ENCODE results near the gene SMTN.

Gene SMTN

DNA sequence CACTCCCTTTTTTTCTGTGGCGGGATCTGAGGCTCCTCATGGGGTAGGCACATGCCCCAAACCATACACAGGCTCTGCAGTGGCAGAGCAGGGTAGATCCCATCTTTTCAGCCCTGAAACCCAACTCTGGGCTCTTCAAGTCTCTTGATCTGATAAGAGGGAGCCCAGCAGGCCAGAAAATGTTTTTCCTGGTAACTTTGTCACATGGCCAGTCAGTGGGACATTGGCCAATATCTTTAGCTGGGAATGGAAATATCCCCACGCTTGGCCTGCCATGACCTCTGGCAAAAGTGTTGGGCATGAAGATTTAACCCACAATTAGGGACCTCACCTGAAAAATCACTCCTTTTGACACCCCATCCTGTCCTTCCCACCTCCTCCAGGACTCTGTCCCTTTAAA is 49.8 kb downstream of the SMTN start:
- no peak for DNase-seq

DNA sequence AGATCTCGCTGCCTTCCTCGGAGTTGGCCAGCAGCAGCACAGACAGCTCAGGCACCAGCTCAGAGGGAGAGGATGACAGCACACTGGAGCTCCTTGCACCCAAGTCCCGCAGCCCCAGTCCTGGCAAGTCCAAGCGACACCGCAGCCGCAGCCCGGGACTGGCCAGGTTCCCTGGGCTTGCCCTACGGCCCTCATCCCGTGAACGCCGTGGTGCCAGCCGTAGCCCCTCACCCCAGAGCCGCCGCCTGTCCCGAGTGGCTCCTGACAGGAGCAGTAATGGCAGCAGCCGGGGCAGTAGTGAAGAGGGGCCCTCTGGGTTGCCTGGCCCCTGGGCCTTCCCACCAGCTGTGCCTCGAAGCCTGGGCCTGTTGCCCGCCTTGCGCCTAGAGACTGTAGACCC is 52.8 kb downstream of the SMTN start:
- DNase-seq = no peak

DNA sequence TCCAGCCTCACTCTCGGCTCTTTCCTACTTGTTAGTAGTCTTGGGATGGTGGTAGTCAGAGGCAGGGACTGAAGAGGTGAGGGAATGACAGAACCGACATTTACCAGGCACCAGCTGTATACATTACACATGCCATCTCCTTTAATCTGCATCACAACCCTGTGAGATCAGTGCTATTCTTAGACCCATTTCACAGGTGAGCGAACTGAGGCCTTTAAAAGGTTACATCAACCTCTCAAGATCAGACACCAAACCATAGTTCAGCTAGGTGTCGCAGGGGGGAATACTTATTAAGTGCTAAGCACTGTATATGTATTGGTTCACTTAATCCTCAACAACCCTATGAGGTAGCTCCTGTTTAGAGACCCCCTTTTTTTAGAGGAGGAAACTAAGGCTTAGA is 53.6 kb downstream of the SMTN start:
- DNase-seq = no peak

DNA sequence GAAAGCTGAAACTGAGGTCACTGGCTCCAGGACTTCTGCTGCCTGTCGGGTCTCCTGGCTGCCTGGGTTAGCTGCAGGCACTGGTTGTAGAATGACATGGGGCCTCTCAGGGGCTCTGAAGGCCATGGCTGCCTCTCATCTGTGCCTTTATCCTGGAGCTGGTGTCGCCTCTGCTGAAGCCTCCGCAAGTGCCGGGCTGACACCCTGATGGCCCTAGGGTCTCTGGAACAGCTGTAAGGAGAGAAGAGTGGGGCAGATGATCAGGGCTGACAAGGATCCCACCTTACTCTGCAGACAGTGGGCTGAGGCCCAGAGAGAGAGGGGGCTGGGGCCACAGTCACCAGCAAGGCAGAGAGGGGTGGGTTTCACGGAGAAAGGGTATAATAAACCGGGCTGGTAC is 54.6 kb downstream of the SMTN start:
- no peak for DNase-seq

DNA sequence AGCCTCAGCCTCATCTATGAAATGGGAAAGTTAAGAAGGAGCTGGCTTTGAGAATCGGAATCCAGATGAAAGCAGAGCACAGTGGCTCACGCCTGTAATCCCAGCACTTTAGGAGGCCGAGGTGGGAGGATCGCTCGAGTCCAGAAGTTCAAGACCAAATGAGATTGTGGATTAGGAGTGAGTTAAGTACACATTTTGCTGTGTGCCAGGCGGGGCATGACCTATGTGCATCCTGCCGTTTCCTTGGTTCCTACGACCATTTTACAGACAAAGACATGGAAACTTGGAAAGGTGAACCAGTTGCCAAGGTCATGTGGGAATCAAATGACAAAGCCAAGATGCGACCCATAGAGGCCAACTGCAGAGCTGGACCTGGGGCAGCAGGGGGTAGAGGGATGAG is 55.0 kb downstream of the SMTN start:
- DNase-seq = no peak

DNA sequence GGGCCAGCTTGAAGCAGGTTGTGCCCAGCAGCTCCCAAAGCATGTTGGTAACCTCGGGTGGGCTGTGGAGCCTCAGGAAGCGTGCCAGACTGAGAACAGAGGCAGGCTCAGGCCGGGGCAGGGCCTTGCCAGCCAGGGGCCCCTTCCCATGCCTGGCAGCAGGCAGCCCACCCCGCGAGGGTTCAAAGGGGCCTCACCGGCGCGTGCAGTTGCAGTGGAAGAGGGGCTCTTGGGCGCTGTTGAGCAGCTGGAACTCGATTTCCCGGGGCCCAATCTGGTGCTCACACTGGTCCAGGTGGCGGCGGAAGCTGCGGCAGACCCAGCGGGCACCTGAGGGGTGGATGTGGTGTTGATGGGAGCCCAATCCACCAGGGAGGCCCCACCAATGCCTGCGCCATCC is 55.6 kb downstream of the SMTN start:
- no peak for DNase-seq

DNA sequence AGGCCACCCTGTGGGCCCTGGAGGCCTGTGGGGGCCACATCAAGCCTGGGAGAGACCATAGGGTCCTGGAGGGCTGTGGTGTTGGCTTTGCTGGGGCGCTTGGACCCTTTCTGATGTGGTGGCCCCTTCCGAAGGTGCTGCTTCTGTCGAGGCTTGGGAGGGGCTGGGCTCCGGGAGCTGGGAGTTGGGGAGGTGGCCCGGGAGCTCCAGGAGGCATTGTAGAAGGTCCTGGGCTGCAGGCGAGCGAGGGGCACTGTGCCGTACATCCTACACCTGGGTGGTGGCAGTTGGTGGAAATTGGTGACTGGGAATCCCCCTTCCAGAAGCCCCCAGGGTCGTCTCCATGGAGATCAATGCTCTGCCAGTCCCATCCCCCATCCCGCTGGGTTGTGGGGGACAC is 56.6 kb downstream of the SMTN start:
- no peak for DNase-seq

DNA sequence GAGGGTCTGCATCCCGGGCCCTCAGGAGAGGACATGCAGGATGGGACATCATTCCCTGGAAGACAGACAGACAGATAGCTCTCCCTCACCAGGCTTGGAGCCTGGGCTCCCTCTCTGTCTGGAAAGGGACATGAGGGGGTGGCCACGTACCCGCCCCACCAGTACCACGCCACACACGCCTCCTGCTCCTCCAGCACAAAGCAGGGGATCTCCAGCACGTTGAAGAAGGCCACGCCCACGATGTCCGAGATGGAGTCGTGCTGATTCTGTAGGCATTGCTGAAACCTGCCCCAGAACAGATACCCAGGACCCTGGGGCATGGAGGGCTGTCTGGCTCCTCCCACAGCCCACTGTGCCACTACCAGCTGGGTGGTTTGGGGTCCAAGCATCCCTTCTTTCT is 57.0 kb downstream of the SMTN start:
- no peak for DNase-seq

DNA sequence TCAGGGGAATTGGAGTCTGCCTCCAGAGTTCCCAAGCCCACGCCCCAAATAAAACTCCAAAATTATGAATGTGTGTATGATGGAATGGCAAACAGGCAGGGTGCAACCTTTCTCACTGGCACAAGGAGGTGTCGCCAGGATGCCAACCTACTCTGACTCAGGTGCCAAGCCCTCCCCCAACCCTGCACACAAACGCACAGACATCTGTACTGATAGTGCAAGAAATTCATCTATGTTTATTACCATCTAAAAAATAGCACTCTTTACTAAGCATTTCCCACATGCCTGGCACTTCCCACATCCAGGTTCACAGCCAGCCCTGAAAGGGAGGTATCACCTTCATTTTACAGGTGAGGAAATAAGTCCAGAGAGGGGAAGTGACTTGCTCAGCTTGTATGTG is 57.9 kb downstream of the SMTN start:
- DNase-seq = no peak

DNA sequence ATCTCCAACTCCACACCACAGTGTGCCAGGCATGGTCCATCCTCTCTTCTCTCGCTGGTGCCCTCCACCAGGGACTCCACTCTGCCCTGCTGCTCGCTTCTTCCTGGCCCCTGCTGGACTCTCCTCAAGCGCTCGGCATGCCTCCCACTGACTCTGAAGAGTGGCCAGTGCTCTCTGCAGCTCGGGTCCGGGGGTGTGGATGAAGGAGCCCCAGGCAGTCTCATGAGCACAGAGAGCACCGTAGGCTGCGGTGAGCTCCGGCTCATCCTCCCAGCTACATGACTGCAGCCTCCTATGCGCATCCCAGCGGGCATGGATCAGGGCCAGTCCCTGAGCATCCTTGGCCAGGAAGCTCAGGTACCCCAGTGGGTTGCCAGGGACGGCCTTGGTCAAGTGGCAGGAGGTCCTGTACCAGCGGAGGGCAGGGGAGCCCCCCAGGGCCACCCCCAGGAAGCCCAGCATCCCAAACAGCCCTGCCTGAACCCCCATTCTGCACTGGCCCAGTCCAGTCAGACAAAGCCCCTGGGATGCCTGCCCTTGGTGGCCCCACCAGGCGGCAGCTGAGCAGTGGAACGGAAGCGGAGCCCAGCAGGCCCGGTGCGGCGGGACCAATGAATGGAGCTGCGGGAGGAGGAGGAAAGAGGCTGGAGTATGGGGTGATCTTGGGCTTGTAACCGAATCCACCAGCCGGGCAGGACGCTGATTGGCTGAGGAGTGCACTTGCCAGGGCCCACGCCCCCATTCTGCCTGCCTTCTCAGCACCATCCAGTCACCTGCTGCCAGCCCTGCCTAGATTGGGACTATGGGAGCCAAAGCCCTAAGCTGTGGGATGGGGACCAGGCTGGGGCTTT is 59.0 kb downstream of the SMTN start, which contains the start of gene PLA2G3:
PLA2G3 (minus strand) TSS at position 643 of the 851 bp plus-strand sequence; CDS start at position 489, 154 bp downstream.
- DNase-seq = no peak

DNA sequence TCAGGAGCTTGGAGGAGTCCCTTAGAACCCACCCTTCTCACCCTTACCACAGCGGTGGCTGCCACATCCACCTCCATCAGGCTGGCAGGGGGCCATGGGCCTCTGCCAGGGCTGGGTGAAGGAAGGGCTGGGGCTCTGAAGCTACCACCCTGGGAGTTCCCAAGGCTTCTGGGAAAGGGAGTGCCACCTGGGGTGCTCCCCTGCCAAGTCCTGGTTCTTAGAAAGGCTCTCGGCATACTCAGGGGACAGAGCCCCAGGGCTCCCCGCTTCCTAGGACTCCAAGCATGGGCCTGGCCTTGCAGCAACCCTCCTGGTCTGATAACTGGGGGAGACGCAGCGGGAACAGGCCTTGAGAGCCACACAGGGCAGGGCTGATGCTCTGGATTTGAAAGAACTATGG is 59.6 kb downstream of the SMTN start:
- no peak for DNase-seq

DNA sequence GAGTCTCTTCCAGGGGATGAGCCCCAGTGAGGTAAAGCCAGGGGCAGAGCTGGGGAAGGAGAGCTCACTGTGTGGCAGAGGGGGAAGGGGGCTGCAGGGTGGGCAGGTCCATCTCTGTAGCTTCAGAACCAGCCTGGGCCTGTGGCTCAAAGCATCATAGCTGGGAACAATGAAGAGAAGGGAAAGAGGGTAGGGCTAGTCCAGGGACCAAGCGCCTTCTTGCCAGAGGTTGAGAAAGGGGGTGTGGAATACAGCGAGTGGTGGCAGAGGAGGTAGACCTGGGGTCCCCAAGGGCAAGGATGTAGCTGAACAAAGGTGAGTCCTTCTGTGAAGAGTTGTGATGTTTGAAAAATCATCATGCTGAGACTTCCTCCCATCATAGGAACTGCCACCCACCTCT is 60.4 kb downstream of the SMTN start:
- no peak for DNase-seq

DNA sequence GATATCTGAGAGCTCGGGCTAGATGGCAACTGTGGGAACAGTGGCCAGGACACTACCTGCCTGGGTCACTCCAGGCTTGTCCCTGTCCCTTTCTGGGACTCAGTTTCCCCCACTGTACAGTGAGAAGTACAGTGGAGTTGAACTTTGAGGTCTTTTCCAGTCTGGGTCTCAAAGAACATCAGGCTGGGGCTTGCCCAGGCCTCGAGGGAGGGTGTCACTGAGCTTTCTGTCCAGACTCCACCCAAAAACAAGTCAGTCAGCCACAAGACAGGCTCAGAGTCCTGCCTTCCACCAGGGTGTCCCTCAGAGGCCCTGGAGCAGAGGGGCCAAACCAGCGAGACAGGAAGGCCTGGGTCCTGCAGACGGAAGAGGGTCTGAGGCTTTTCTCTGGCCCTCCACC is 61.2 kb downstream of the SMTN start:
- no peak for DNase-seq

DNA sequence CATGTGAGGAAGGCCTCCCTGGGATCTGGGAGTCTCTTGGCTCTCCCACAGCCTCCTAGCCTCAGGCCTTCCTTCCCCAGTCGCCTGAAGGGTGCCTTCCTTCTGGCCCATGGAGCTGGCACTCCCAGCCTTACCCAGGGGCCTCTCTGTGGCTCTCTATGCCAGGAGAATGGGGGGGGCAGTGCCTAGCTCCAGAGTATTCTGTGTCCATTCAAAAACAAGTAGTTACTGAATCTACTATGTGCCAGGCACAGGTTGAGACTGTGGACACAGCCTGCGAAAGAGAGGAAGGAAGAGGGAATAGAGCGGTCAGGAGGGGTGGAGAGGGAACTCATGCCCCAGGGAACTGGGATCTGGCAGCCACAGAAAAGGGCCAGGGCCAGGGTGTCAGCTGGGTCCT is 61.9 kb downstream of the SMTN start:
- DNase-seq = no peak

DNA sequence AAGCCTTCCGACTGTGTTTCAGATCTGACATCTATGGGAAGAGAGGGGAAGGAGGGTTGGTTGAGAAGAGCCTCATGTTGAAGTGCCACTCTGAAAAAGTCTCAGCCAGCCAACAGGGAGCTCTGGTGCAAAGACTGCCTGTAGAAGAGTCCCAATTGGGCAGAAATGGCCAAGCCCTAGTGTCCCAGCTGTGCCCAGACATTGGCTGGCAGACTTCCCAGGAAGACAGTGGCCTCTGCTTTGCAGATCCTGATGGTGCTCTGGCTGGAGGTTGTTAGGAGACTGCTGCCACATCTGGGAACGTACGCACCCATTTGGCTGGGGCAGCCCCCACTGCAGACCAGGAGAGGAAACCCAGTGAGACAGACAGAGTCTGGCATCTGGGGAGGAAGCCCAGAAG is 62.4 kb downstream of the SMTN start:
- DNase-seq = no peak

DNA sequence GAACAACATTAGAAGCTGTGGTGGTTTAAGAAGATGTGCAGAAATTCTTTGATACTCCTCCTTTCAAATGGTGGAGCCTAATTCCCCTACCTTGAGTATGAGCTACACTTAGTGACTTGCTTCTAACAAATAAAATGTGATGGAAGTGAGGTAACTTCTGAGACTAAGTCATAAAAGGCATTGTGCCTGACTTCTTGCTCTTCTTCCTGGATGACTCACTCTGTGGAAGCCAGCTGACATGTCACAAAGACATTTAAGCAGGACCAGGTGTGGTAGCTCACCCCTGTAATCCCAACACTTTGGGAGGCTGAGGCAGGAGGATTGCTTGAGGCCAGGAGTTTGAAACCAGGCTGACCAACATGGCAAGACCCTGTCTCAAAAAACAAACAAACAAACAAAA is 63.1 kb downstream of the SMTN start:
- no peak for DNase-seq

DNA sequence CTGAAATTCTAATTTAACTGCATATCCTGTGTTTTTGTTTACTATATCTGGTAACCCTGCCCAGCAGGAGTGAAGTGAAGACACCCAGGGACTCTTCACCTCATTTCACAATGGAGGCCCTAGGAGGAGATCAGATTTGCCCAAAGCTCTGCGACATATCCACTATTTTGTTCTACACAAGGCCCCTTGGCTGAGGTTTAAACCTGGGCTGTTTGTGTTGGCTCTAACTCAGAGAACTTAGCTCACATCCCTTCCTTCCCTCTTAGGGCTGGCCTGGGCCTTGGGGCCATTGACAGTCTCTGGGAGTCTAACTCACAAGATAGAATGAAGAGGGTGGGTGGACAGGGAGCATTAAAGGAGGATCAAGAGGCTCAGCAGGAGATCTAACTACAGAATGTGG is 67.4 kb downstream of the SMTN start:
- no peak for DNase-seq

DNA sequence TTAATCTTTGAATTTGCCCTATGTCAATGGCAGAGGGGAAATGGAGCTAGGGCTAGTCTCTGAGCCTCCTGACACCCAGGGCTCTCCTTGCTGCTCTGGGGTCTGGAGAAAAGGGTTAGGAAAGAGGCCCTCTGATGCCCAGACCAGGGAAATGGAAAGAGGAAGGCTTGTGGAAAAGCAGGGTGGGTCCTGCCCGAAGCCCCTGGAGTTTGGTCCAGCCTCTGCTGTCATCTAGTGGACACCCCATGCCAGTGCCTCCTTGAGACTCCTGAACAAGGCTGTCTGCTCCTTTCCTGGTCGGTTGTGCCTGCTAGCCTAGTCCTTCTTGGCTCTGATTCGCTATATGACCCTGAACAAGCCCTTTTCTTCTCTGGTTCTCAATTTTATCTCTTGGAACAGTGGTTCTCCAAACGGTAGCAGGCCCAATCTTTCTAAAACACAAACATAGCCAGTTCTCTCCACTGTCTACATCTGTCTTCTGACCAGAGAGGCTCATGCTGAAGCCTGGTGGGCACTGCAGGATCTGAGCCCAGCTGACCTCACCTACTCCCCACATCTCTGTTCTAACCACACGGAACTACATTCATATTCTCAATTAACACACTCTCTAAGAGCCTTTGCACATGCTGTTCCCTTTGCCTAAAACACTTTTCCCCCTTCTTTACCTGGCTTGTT is 68.0 kb downstream of the SMTN start:
- peak; percentile 64 to 74 (median 67) for DNase-seq

DNA sequence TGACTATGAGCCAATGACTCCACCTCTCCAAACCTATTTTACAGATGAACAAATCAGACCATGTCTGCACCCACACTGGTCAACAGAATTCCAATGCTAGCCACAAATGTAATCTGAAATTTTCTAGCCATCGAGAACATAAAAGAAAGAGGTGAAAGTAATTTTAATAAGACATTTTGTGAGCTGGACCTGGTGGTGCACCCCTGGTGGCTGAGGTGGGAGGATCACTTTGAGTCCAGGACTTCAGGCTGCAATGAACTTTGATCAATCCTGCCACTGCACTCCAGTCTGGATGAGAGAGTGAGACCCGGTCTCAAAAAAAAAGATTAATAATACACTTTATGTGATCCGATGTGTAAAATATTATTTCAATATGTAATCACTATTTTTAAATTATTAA is 69.5 kb downstream of the SMTN start:
- no peak for DNase-seq

DNA sequence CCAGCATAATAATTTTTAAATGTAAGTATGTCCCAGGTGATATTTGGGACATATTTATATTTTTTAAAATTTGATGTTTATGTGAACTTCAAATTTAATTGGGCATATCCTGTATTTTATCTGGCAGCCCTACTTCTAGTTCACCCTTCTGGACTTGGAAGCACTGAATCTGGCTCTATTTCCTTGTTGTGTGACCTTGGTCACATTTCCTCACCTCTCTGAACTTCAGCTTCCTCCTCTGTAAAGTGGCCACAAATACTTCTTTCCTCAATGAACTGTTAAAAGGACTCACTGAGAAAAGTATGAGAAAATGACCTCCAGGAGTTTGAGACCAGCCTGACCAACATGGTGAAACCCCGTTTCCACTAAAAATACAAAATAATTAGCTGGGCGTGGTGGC is 70.8 kb downstream of the SMTN start:
- no peak for DNase-seq

DNA sequence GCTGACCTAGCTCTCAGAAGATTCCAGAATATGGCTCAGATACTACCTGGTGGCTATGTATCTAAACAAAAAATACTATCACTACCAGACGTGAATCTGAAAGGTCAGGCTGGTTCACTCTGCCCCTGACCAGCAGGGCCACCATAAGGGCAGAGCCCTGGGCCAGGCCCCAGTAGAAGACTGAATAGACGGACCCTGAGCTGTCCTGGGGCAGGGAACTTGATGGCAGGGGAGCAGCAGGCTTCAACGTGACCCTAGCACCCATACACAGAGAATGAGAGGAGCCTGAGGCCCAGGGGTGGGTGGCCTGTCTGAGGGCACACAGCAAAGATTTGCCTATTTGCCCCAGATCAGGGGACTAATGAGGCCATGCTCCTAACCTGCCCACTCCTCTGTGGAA is 72.2 kb downstream of the SMTN start:
- no peak for DNase-seq

All from suppressor macrophage treated with lipopolysaccharide for 1 hour (primary cell).